COLO668 (cell line): ENCODE data around the gene PABPC1L2A.
"Not testable (repeated sequence)": the region's sequence is repeated elsewhere in the genome, so short reads cannot be mapped to it uniquely, and the experiment has no call there.

Experiments
- DNase-seq: peaks from one replicate; lab custom pipeline; 2025; ENCODE audit not compliant: unreplicated experiment; lab: John Stamatoyannopoulos, UW

Gene PABPC1L2A

GRCh38 chrX:73079024-73079562 lies at the start of gene PABPC1L2A:
Gene PABPC1L2A (minus strand): TSS chrX:73079512. CDS start chrX:73079386, 126 bp downstream.
- not testable (repeated sequence) for DNase-seq

DNA sequence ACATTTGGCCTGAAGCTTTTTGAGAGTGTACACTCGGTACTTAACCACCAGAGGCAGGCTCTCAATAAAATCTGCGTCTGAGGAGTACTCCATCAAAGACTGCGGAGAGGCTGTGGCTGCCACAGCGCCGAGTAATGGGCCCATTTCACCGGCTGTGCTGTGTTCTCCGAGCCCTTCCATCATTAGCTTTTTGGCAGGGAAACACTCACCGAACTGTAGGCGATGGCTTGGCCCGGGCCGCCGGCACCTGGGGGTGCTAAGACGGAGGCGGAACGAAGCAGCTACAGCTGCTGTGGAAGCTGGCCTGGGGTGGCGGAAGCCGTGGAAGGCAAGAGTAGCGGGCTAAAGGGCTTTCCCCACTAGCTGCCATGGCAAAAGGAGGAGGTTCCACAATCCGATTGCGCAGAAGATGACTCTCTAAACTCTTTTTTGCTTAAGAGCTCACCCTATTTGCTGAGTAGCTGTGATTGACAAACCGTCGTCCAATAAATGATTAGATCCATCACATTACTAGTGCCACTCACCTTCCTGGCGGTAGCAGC lies 48.5 kb upstream of the PABPC1L2A start:
- DNase-seq, result no peak

DNA sequence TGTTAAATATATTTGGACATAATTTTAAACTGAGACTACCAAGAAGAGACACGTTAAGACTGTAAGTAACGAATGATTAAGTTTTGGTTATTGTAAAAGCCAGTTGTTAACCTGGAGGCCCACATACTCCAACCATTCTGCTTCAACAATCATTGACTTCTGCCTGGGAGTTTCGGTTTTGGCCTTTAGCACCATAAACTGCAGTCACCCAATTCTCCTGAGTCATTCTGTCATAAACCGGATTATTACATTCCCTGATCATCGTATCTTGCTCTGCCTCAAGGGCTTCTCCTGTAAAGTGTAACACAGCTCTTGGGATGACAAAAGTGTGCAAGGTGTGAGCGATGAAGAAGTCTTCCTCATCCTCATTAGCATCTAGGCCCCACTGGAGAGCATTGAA lies 46.9 kb upstream of the PABPC1L2A start:
- DNase-seq, result no peak

DNA sequence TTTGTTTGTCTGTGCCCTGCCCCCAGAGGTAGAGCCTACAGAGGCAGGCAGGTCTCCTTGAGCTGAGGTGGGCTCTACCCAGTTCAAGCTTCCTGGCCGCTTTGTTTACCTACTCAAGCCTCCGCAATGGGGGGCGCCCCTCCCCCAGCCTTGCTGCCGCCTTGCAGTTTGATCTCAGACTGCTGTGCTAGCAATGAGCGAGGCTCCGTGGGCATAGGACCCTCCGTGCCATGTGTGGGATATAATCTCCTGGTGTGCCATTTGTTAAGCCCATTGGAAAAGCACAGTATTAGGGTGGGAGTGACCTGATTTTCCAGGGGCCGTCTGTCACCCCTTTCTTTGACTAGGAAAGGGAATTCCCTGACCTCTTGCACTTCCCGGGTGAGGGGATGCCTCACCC lies 20.2 kb upstream of the PABPC1L2A start:
- not testable (repeated sequence) for DNase-seq

DNA sequence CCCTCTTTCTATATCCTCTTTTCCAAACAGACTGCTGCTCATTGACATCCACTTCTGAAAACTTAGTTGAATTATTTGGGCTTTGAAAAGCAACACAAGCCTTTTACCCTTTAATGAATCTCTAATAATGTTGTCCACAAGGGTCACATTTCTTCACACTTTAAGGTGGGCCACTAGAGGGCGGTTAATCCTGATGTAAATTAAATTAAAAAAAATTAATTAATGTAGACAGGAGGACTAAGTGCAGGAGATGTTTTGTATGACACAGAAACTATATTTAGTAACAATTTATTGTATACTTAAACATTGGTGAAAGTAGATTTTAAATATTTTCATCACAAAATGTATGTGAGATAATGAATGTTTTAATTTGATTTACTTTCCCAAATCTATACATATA lies 7.5 kb upstream of the PABPC1L2A start:
- DNase-seq, result not testable (repeated sequence)

GRCh38 chrX:73079884-73080283 lies 572 bp upstream of the PABPC1L2A start:
- DNase-seq, result not testable (repeated sequence)

GRCh38 chrX:73078597-73078996 lies 715 bp downstream of the PABPC1L2A start:
- not testable (repeated sequence) for DNase-seq

DNA sequence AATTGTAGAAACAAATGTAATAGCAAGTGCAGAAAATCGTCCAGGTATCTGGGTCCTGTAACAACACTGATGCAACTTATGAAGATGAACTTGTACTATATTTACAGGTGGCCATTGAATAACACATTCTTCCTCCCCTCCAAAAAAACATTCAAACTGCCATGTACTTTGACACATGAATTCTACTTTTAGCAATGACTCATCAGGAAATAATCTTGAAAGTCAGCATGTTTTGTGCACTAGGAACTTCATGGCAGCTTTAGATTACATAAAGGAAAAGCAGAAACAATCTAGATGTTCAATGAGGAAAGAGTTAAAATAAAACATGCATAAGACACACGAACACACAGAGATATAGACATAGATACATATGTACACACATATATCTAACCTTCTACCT lies 2.5 kb downstream of the PABPC1L2A start:
- DNase-seq, result no peak

DNA sequence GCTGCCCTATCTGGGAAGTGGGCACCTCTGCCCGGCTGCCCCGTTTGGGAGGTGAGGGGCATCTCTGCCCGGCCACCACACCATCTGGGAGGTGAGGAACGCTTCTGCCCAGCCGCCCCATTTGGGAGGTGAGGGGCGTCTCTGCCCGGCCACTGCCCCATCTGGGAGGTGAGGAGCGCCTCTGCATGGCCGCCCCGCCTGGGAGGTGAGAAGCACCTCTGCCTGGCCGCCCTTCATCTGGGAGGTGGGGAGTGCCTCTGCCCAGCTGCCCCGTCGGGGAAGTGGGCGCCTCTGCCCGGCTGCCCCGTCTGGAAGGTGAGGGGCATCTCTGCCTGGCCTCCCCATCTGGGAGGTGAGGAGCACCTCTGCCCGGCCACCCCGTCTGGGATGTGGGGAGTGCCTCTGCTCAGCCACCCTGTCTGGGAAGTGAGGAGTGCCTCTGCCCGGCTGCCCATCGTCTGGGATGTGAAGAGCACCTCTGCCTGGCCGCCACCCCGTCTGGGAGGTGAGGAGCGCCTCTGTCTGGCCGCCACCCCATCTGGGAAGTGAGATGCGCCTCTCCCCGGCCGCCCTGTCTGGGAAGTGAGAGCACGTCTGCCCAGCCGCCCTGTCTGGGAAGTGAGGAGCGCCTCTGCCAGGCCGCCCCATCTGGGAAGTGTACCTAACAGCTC lies 9.8 kb downstream of the PABPC1L2A start:
- no peak for DNase-seq

GRCh38 chrX:73068467-73069364 lies 10.6 kb downstream of the PABPC1L2A start:
- DNase-seq, result no peak

DNA sequence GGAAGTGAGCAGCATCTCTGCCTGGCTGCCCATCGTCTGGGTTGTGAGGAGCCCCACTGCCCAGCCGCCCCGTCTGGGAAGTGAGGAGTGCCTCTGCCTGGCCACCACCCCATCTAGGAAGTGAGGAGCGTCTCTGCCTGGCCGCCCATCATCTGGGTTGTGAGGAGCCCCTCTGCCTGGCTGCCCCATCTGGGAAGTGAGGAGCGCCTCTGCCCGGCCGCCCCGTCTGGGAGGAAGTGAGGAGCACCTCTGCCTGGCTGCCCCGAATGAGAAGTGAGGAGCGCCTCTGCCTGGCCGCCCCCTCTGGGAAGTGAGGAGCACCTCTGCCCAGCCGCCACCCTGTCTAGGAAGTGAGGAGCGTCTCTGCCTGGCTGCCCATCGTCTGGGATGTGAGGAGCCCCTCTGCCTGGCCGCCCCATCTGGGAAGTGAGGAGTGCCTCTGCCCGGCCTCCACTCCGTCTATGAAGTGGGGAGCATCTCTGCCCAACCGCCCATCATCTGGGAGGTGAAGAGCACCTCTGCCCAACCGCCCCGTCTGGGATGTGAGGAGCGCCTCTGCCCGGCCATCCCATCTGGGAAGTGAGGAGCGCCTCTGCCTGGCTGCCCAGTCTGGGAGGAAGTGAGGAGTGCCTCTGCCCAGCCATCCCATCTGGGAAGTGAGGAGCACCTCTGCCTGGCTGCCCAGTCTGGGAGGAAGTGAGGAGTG lies 11.4 kb downstream of the PABPC1L2A start:
- DNase-seq, result not testable (repeated sequence)

DNA sequence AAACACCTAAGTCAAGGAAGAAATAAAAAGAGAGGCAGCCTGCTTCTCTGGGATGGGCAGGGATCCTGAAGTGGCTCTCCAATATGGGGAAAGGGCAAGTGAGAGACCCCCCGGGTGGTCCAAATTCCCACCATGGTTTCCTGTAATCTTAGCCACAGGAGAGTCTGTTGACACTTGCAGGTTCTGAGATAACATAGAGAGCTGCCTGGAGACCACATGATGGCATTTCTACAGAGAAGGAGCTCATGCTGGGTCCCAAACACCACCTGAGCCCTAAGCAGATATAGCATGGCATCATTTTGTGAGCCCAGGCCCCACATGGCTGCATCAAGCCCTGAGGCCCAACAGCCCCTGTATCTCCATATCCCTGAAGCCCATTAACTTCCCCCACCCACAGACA lies 50.4 kb downstream of the PABPC1L2A start:
- DNase-seq, result no peak
